ENCODE measurements around the gene ZFAND6.

ZFAND6 gene

DNA sequence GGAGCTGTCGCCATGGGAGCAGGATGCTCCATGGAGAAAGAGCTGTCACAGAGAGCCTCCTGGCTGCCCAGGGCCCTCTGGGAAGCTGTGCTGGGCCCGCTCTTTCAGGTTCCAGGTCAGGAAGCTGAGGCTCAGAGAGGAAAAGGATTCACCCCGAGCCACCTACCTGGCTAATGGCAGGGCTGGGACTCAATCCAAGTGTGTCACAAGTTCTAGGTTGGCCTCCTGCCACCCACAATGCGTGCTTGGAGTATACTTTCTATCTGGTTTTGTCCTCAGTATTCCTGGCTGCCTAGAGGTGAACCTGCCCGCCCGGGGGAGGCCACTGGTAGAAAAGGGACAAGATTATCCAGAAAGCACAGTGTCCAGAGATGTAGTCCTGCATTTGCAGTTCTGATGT lies 117.0 kb downstream of the ZFAND6 start:
- H3K9me3 ChIP-seq (ENCODE audit: control insufficient read depth, insufficient read depth, low read length), result no peaks in the 10 kb centered on the region
- no peak overlapping the region for H3K4me3 ChIP-seq (ENCODE audit: low read length)
- H3K27me3 ChIP-seq (ENCODE audit: control insufficient read depth, insufficient read depth, low read length), result no peaks in the 10 kb centered on the region
- WGBS (ENCODE audit: insufficient coverage, insufficient read length), result no CpG with 5 or more reads among the region's 6 CpGs
- DNase-seq (ENCODE audit: low read depth, low spot score), result no peak
- H3K36me3 ChIP-seq (ENCODE audit: control insufficient read depth, insufficient read depth, low read length), result no peaks in the 10 kb centered on the region
- no peak overlapping the region for H3K27ac ChIP-seq (ENCODE audit: low read length)
- H3K4me1 ChIP-seq (ENCODE audit: control insufficient read depth, insufficient read depth, low read length), result no peaks in the 10 kb centered on the region

DNA sequence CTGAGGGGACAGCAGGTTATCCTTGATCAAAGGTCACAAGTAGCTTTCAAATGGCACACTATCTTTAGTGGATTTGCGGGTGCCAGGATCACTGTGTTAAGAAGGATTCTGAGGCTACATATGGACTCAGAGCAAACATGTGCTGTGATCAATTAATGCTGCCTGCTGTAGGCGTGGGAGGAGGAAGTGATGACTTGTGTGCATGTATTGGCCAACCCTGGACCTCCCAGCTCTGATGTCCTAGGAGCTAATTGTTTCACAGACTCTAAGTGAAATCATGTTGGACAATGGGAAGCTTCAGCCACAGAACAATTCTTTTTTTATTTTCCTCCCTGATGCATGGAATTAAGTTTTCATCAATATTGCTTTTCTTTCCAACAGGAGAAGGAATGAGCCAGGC lies 117.7 kb downstream of the ZFAND6 start:
- H3K27ac ChIP-seq (ENCODE audit: low read length), result no peak overlapping the region
- WGBS (ENCODE audit: insufficient coverage, insufficient read length), result no CpG with 5 or more reads among the region's 2 CpGs
- no peaks in the 10 kb centered on the region for H3K4me1 ChIP-seq (ENCODE audit: control insufficient read depth, insufficient read depth, low read length)
- no peaks in the 10 kb centered on the region for H3K9me3 ChIP-seq (ENCODE audit: control insufficient read depth, insufficient read depth, low read length)
- H3K4me3 ChIP-seq (ENCODE audit: low read length), result no peak overlapping the region
- H3K36me3 ChIP-seq (ENCODE audit: control insufficient read depth, insufficient read depth, low read length), result no peaks in the 10 kb centered on the region
- no peaks in the 10 kb centered on the region for H3K27me3 ChIP-seq (ENCODE audit: control insufficient read depth, insufficient read depth, low read length)
- DNase-seq (ENCODE audit: low read depth, low spot score), result no peak

DNA sequence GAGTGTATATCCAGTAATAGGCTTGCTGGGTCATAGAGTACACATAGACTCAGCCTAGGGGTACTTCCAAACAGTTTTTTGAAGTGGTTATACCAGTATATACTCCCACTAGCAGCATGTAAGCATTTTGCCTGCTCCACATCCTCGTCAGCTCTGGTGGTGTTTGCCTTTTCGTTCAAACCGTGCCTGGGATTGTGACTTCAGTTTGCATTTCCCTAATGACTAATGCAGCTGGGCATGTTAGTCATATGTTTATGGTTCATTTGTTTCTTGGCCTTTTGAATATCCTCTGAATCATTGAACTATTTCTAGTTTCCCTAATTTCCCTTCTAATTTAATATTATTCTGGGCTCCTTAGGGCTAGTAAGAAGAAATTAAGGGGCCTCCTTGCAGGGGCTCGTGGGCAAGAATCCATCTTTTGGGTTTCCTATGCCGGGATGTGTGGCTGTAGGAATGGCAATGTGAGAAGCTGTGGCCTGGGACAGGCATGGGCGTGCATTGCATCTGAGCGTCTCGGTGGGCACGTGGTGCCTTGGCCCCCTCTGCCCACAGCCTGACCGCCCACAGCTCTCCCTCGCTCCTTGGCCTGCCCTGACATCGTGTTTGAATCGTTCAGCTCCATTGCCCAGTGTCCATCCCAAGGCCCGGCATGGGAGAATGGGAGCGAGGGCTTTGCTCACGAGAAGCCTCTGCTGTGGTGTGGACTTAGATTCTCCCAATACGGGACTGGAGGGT lies 119.7 kb downstream of the ZFAND6 start:
- no peaks in the 10 kb centered on the region for H3K9me3 ChIP-seq (ENCODE audit: control insufficient read depth, insufficient read depth, low read length)
- H3K27me3 ChIP-seq (ENCODE audit: control insufficient read depth, insufficient read depth, low read length), result no peaks in the 10 kb centered on the region
- no CpG with 5 or more reads among the region's 17 CpGs for WGBS (ENCODE audit: insufficient coverage, insufficient read length)
- DNase-seq (ENCODE audit: low read depth, low spot score), result no peak
- H3K27ac ChIP-seq (ENCODE audit: low read length), result no peak overlapping the region
- H3K4me1 ChIP-seq (ENCODE audit: control insufficient read depth, insufficient read depth, low read length), result no peaks in the 10 kb centered on the region
- H3K36me3 ChIP-seq (ENCODE audit: control insufficient read depth, insufficient read depth, low read length), result no peaks in the 10 kb centered on the region
- H3K4me3 ChIP-seq (ENCODE audit: low read length), result no peak overlapping the region

DNA sequence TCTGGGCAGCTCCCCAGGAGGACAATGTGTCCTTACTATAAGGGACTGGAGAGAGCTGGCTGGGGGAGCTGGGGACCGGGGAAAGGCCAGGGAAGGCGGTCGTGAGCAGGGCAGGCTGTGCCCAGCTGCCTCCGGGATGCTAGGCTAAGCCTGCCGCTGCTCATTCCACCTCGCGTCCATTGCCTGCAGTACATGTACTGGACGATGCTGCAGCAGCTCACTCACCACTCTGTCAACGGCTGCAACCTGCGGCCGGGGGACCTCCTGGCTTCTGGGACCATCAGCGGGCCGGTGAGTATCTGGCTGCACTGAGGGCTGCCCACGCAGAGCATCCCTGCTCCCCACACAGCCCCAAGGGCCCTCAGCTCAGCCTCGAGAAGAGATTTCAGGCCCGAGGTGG lies 120.5 kb downstream of the ZFAND6 start:
- Histone ChIP-seq H3K4me3 (ENCODE audit: low read length) (no peak overlapping the region), H3K36me3 (ENCODE audit: control insufficient read depth, insufficient read depth, low read length) (no peaks in the 10 kb centered on the region), H3K27me3 (ENCODE audit: control insufficient read depth, insufficient read depth, low read length) (no peaks in the 10 kb centered on the region), H3K27ac (ENCODE audit: low read length) (no peak overlapping the region), H3K4me1 (ENCODE audit: control insufficient read depth, insufficient read depth, low read length) (no peaks in the 10 kb centered on the region), H3K9me3 (ENCODE audit: control insufficient read depth, insufficient read depth, low read length) (no peaks in the 10 kb centered on the region)
- DNase-seq (ENCODE audit: low read depth, low spot score), result no peak
- no CpG with 5 or more reads among the region's 16 CpGs for WGBS (ENCODE audit: insufficient coverage, insufficient read length)

DNA sequence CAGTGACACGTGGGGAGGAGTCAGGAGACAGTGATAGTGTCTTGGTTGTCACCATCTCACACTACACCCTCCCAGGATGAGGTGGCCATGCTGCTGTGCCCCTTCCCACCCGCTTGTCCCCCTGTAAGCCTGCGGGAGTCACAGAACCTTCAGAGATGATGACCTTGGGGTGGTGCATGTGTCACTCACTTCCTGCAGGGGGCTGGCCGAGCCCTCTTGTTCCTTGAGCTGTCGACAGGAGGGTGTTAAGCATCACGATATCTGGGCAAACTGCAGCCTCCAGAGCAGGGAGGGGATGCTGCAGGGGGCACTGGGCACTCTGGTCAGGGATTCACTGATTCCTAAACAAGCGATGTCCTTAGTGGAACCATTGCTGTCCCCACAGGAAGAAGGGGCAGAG lies 121.0 kb downstream of the ZFAND6 start:
- H3K36me3 ChIP-seq (ENCODE audit: control insufficient read depth, insufficient read depth, low read length), result no peaks in the 10 kb centered on the region
- WGBS (ENCODE audit: insufficient coverage, insufficient read length), result no CpG with 5 or more reads among the region's 7 CpGs

DNA sequence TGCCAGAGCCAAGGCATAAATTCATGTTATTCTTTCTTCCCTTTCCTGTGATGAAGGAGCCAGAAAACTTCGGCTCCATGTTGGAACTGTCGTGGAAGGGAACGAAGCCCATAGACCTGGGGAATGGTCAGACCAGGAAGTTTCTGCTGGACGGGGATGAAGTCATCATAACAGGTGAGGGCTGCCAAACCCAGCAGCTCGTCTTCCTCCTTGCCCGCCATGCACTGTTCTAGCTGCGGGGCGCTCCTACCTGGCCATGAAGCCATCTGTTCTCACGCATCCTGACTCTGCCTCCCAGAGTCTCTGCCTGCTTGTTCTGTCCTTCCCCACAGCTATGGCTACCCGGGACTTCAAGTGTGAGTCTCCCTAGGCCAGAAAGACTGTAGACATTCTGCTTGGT lies 121.5 kb downstream of the ZFAND6 start:
- Histone ChIP-seq H3K36me3 (ENCODE audit: control insufficient read depth, insufficient read depth, low read length) (0 out of 2 replicates have a peak, but pooled peaks cover 2% of the 10 kb centered on the region), H3K27me3 (ENCODE audit: control insufficient read depth, insufficient read depth, low read length) (no peaks in the 10 kb centered on the region), H3K9me3 (ENCODE audit: control insufficient read depth, insufficient read depth, low read length) (no peaks in the 10 kb centered on the region), H3K4me3 (ENCODE audit: low read length) (no peak overlapping the region), H3K27ac (ENCODE audit: low read length) (no peak overlapping the region), H3K4me1 (ENCODE audit: control insufficient read depth, insufficient read depth, low read length) (no peaks in the 10 kb centered on the region)
- WGBS (ENCODE audit: insufficient coverage, insufficient read length), result no CpG with 5 or more reads among the region's 10 CpGs
- DNase-seq (ENCODE audit: low read depth, low spot score), result no peak

More for the DNA sequence above, 121.0 kb downstream of the ZFAND6 start:
- Histone ChIP-seq H3K27ac (ENCODE audit: low read length) (no peak overlapping the region), H3K4me1 (ENCODE audit: control insufficient read depth, insufficient read depth, low read length) (no peaks in the 10 kb centered on the region), H3K9me3 (ENCODE audit: control insufficient read depth, insufficient read depth, low read length) (no peaks in the 10 kb centered on the region), H3K4me3 (ENCODE audit: low read length) (no peak overlapping the region), H3K27me3 (ENCODE audit: control insufficient read depth, insufficient read depth, low read length) (no peaks in the 10 kb centered on the region)
- no peak for DNase-seq (ENCODE audit: low read depth, low spot score)

DNA sequence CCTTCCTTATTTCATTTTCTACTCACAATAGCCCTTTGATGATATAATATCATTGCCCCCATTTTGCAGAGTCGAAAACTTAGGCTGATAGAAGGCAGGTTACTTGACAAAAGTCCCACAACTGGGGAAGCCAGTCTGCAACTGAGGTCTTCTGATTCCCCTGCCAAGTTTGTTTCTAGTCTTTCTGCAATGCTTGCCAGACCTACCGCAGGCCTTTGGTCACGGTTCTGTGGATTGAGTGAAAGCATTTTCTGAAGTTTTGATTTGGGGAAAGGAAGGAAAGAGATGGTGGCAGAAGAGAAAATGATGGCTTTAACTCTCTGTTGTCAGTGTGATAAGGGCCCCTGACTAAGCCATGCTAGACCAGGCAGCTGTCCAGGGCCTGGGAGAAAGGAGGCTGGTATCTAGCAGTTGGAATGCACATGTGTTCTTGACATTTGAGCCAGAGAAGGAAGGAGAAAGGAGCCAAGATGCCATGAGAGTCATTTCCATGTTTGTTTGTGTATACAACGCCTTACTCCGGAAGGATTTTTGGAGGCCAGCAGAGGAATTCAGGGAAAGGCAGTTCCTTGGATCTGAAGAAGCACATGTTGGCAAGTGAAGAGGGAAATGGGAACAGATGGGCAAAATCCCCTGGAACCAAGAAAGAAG lies 123.3 kb downstream of the ZFAND6 start:
- H3K4me1 ChIP-seq (ENCODE audit: control insufficient read depth, insufficient read depth, low read length), result no peaks in the 10 kb centered on the region
- H3K4me3 ChIP-seq (ENCODE audit: low read length), result no peak overlapping the region
- WGBS (ENCODE audit: insufficient coverage, insufficient read length), result no CpG with 5 or more reads among the region's 5 CpGs
- no peak for DNase-seq (ENCODE audit: low read depth, low spot score)
- no peaks in the 10 kb centered on the region for H3K9me3 ChIP-seq (ENCODE audit: control insufficient read depth, insufficient read depth, low read length)
- no peaks in the 10 kb centered on the region for H3K27me3 ChIP-seq (ENCODE audit: control insufficient read depth, insufficient read depth, low read length)
- no peak overlapping the region for H3K27ac ChIP-seq (ENCODE audit: low read length)
- H3K36me3 ChIP-seq (ENCODE audit: control insufficient read depth, insufficient read depth, low read length), result 0 out of 2 replicates have a peak, but pooled peaks cover 2% of the 10 kb centered on the region

DNA sequence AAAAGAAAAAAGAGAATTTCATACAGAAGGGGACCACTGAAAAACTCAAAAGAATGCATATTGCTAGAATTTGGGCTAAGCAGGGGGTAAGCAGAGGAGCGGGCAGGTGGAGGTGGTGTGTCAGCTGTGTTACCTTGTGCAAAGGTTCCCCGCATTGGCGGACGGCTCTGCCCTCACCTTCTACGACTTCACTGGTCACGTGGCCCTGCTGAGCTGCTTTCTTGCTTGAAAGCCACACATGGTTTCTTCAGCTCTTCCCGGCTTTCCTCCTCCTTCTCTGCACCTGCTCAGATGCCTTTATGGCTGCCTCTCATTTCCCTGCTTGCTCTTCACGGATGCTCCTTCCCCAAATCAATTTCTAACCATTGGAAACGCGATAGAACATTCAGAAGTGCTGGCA lies 123.8 kb downstream of the ZFAND6 start:
- Histone ChIP-seq H3K9me3 (ENCODE audit: control insufficient read depth, insufficient read depth, low read length) (no peaks in the 10 kb centered on the region), H3K4me3 (ENCODE audit: low read length) (no peak overlapping the region), H3K27me3 (ENCODE audit: control insufficient read depth, insufficient read depth, low read length) (no peaks in the 10 kb centered on the region), H3K4me1 (ENCODE audit: control insufficient read depth, insufficient read depth, low read length) (no peaks in the 10 kb centered on the region), H3K36me3 (ENCODE audit: control insufficient read depth, insufficient read depth, low read length) (0 out of 2 replicates have a peak, but pooled peaks cover 2% of the 10 kb centered on the region), H3K27ac (ENCODE audit: low read length) (no peak overlapping the region)
- no CpG with 5 or more reads among the region's 10 CpGs for WGBS (ENCODE audit: insufficient coverage, insufficient read length)
- DNase-seq (ENCODE audit: low read depth, low spot score), result no peak

DNA sequence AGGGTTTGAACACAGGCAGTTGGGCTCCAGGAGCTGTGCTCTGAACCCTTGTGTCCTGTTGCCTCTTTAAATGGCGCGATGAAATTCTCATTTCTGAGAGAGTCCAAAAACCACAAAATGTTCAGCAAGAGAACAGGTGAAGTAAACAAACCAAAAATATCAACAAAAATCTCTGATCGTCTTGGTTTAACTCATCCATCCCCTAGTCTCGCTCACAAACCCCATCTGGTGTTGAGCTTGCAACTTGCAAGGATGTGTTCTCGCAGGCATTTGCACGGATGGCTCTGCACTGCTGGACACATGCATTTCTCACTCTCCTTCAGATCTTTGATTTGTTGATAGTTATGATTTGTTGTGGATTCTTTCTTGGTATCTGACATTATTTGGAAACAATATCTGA lies 124.4 kb downstream of the ZFAND6 start:
- no peak overlapping the region for H3K4me3 ChIP-seq (ENCODE audit: low read length)
- H3K36me3 ChIP-seq (ENCODE audit: control insufficient read depth, insufficient read depth, low read length), result 0 out of 2 replicates have a peak, but pooled peaks cover 2% of the 10 kb centered on the region
- no peaks in the 10 kb centered on the region for H3K9me3 ChIP-seq (ENCODE audit: control insufficient read depth, insufficient read depth, low read length)
- no peak overlapping the region for H3K27ac ChIP-seq (ENCODE audit: low read length)
- no peaks in the 10 kb centered on the region for H3K27me3 ChIP-seq (ENCODE audit: control insufficient read depth, insufficient read depth, low read length)
- H3K4me1 ChIP-seq (ENCODE audit: control insufficient read depth, insufficient read depth, low read length), result no peaks in the 10 kb centered on the region
- no peak for DNase-seq (ENCODE audit: low read depth, low spot score)
- WGBS (ENCODE audit: insufficient coverage, insufficient read length), result no CpG with 5 or more reads among the region's 6 CpGs

DNA sequence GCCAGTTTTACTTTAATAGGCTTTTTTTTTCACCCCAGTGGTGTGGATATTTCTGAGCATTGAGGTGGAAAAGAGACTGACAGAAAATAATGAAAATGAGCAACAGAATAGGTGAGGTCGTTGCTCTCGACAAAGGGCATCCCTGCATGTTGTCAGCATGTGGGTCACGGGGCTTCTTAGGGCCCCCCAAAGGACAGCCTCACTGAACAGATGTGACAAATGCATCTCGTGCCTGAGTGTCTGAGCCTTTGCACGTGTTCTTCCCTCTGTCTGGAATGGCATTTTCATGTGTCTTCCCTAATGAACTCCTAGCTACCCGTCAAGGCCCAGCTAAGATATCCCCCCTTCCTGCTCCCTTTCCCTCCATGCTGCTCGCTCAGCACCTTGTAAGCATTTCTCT lies 125.1 kb downstream of the ZFAND6 start:
- Histone ChIP-seq H3K4me3 (ENCODE audit: low read length) (no peak overlapping the region), H3K27me3 (ENCODE audit: control insufficient read depth, insufficient read depth, low read length) (no peaks in the 10 kb centered on the region), H3K36me3 (ENCODE audit: control insufficient read depth, insufficient read depth, low read length) (0 out of 2 replicates have a peak, but pooled peaks cover 2% of the 10 kb centered on the region), H3K27ac (ENCODE audit: low read length) (no peak overlapping the region), H3K4me1 (ENCODE audit: control insufficient read depth, insufficient read depth, low read length) (no peaks in the 10 kb centered on the region), H3K9me3 (ENCODE audit: control insufficient read depth, insufficient read depth, low read length) (no peaks in the 10 kb centered on the region)
- DNase-seq (ENCODE audit: low read depth, low spot score), result no peak
- WGBS (ENCODE audit: insufficient coverage, insufficient read length), result no CpG with 5 or more reads among the region's 7 CpGs

Measured in iPS DF 6.9 (cell line).